ENCODE results near the gene FRMD4A.

FRMD4A gene

DNA sequence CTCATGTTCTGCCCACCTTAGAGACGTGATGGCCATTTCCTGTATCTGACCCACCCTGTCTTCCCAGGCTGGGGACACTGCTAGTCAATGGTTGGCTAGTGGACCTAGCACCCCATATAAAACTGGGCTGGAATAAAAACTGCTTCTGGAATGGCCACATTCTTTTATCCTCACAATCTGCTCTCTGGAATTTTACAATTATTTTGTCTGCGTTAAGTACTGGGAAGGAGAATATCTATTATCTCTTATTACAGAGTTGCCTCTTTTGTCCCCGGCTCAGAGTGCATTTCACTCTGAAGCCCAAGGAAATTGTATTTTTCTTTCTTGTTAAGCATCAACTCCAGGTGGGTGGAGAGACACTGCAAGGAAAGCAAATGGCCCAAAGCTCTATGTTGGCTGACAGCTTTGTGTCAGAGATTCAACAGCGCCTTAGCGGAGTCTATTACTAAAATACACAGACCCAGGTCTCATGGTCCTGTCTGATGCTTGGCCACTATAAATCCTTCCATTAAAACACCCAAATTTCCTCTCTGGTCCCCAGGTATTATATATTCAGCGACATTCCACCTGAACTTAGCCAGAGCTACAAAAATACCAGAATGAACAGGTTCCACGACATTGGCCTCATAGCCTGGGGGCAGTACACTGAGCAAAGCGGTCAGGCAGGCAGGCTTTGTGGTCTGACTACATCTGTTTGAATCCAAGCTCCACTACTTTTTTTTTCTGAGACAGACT, 622.3 kb downstream of the FRMD4A start:
- TF ChIP-seq, protein P1, sequence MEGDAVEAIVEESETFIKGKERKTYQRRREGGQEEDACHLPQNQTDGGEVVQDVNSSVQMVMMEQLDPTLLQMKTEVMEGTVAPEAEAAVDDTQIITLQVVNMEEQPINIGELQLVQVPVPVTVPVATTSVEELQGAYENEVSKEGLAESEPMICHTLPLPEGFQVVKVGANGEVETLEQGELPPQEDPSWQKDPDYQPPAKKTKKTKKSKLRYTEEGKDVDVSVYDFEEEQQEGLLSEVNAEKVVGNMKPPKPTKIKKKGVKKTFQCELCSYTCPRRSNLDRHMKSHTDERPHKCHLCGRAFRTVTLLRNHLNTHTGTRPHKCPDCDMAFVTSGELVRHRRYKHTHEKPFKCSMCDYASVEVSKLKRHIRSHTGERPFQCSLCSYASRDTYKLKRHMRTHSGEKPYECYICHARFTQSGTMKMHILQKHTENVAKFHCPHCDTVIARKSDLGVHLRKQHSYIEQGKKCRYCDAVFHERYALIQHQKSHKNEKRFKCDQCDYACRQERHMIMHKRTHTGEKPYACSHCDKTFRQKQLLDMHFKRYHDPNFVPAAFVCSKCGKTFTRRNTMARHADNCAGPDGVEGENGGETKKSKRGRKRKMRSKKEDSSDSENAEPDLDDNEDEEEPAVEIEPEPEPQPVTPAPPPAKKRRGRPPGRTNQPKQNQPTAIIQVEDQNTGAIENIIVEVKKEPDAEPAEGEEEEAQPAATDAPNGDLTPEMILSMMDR (IDR thresholded peaks at IDR 0.05; ENCODE audit: low read depth, low read length) = no peak

DNA sequence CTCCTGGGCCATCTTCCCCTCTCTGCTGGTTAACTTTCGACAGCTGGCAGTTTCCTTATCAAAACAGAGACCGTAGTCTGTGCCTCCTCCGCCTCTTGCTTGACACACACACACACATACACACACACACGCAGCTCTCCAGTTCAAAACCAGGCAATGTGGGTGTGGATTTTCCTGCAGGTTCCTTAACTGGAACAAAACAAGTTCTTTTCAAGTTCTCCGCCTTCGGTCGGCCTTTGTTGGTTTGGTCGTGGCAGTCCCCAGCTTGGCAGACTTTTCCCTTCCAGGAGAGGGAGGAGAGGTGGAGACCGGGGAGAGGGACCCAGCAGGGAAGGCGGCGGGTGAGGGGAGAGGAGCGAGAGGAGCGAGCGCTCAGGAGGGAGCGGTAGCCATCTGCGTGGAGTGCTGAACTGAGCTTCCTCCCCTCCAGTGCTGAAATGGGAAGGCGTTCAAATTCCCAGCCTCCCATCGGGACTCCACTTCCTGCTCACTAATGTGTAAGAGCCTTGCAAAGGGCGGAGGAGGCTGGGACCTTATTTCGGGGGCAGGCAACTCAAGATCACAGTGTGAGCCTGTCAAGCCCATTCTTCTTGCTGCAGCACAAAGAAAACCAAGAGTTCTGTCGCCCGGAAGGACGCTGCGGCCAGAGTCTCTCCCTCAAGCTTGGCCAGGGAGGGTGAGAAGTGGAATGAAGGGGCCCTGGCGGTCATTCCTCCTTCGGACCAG, 623.4 kb downstream of the FRMD4A start:
- peak; percentile 63 for DNase-seq (ENCODE audit: extremely low read depth, low read depth)
- TF ChIP-seq, protein P1 (IDR thresholded peaks at IDR 0.05; ENCODE audit: low read depth, low read length) = peak; percentile 1; the same call in 1 of the 2 replicates

More for the DNA sequence above, 622.3 kb downstream of the FRMD4A start:
- no peak for DNase-seq (ENCODE audit: extremely low read depth, low read depth)

DNA sequence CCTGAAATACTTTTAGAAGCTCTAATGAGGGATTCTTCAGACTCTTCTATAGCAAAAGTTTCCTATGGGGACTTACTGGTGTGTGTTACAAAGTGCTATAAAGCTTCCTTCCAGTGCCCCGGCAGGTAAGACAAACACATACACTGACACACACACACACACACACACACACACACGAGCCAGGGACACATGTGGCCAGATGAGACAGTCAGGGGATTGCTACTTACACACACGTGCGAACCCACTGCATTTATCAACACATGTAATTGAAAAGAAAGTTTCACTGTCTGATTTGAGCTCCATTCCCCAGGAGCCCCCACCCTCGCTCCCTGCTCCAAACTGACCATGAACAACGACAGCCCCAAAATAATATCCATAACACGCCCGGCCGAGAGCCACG, 624.1 kb downstream of the FRMD4A start:
- TF ChIP-seq, protein P1 (IDR thresholded peaks at IDR 0.05; ENCODE audit: low read depth, low read length) = no peak
- no peak for DNase-seq (ENCODE audit: extremely low read depth, low read depth)

DNA sequence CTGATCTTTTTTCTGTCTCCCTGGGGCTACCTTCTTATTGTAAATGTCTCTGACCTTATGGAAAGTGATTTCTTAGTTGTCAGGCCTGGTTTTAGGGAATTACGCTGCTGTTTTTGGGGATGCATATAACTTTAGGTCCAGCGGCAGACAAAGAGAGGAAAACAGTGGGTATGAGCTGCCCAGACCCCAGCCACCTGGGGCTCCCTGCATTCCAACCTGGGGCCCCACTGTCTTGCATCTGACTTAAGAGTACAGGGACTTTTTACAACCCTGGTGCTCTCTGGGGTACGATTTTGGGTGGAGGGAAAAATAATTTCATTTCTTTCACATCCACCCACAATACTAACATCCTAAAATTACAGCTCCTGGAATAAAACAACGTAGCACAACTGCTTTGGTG, 624.5 kb downstream of the FRMD4A start:
- no peak for DNase-seq (ENCODE audit: extremely low read depth, low read depth)
- TF ChIP-seq, protein P1 (IDR thresholded peaks at IDR 0.05; ENCODE audit: low read depth, low read length) = no peak

DNA sequence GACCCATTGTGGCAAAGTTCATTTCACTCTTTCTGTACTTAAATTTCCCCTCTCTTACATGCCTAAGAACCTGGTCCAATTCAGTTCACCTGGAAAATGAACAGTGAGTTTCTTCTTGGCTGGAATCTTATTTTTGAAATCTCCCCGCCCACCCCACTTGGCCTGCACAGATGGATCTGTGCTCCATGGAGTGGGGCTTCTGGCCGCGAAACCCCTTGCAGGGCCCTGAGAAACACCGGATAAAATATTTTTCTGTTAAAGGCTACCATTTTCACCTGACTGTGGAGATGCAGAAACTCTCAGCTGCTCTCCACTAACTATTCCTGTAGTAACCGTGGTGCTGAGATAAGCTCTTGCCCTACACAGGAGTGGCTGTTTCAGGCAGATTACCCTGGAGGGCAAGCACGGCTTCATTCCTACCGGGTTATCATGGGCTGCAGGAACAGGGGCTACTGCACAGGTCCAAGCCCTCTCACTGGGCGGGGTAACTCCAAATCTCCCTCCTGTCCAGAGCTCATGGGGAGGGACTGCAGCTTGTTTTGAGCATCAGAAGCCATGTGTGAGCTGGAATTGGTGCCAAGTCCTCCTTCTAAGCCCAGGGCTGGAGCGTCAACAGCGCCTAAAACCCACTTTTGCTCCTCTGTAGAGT, 625.1 kb downstream of the FRMD4A start:
- TF ChIP-seq, protein P1 (IDR thresholded peaks at IDR 0.05; ENCODE audit: low read depth, low read length) = no peak
- DNase-seq (ENCODE audit: extremely low read depth, low read depth) = no peak

DNA sequence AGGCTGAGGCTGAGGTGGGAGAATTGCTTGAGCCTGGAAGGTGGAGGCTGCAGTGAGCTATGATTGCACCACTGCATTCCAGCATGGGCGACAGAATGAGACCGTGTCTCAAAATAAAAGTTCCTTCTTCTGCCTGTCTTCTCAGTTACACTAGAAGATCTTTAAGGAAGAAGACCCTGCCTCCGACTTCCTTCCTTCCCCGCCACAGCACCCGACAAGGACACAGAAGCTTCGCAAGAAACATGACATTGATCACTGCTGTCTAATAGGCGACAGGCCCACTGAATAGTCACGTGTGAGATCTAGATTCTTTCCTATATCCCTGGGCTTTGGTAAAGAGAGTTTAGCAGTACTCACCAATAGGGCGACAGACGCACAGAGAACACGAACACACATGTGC, 625.8 kb downstream of the FRMD4A start:
- no peak for DNase-seq (ENCODE audit: extremely low read depth, low read depth)
- TF ChIP-seq, protein P1 (IDR thresholded peaks at IDR 0.05; ENCODE audit: low read depth, low read length) = no peak

Data from AG09319 (cell line).